Mononuclear cell (primary cell): ENCODE results near the gene KRT79. TPM values are rescaled to one million over a fixed set of nuclear protein-coding genes. Genes with fewer than 3 reads are reported as not detected.

Experiments
- H3K27me3 ChIP-seq: 2 replicates; pipeline ENCODE4 v1.6.0; 2011; ENCODE audit warnings: low read length, control low read depth; ENCODE audit not compliant: insufficient read depth
- H3K4me1 ChIP-seq: 2 replicates; pipeline ENCODE4 v1.5.1; 2011; ENCODE audit warnings: mild to moderate bottlenecking, low read length, control low read depth; ENCODE audit not compliant: insufficient read depth
- H3K4me3 ChIP-seq: 2 replicates; pipeline ENCODE4 v1.5.1; 2011; ENCODE audit warnings: mild to moderate bottlenecking, low read length, moderate library complexity
- H3K9me3 ChIP-seq: 2 replicates; pipeline ENCODE4 v1.5.1; 2011; ENCODE audit warnings: low read depth, mild to moderate bottlenecking, control low read depth, low read length
- total RNA-seq: library from RNA; depleted of rRNA; stranded (reverse); fragments of >200 nt; gene quantifications from one replicate; pipeline ENCODE4 v1.2.3, GENCODE V29; 2012

KRT79 gene
- total RNA-seq, 1 donor, result not detected

GRCh38 chr12:52847335-52848102 is 13.4 kb upstream of the KRT79 start:
- Histone ChIP-seq H3K4me3 (no peak overlapping the region), H3K27me3 (no peaks in the 10 kb centered on the region), H3K4me1 (no peaks in the 10 kb centered on the region), H3K9me3 (no peaks in the 10 kb centered on the region)

GRCh38 chr12:52846356-52846970 is 12.4 kb upstream of the KRT79 start:
- Histone ChIP-seq H3K27me3 (no peaks in the 10 kb centered on the region), H3K4me3 (no peak overlapping the region), H3K4me1 (no peaks in the 10 kb centered on the region), H3K9me3 (no peaks in the 10 kb centered on the region)

GRCh38 chr12:52845946-52846345 is 11.8 kb upstream of the KRT79 start:
- no peak overlapping the region for H3K4me3 ChIP-seq
- H3K27me3 ChIP-seq, result no peaks in the 10 kb centered on the region
- no peaks in the 10 kb centered on the region for H3K4me1 ChIP-seq
- H3K9me3 ChIP-seq, result no peaks in the 10 kb centered on the region

GRCh38 chr12:52844386-52844785 is 10.3 kb upstream of the KRT79 start:
- Histone ChIP-seq H3K9me3 (no peaks in the 10 kb centered on the region), H3K27me3 (no peaks in the 10 kb centered on the region), H3K4me3 (no peak overlapping the region), H3K4me1 (no peaks in the 10 kb centered on the region)

GRCh38 chr12:52839436-52840105 is 5.5 kb upstream of the KRT79 start:
- Histone ChIP-seq H3K9me3 (no peaks in the 10 kb centered on the region), H3K4me1 (peaks cover 20% of the 10 kb centered on the region), H3K27me3 (no peaks in the 10 kb centered on the region), H3K4me3 (no peak overlapping the region)

- no peaks in the 10 kb centered on the region for H3K27me3 ChIP-seq
- peaks cover 20% of the 10 kb centered on the region for H3K4me1 ChIP-seq
- no peak overlapping the region for H3K4me3 ChIP-seq
- no peaks in the 10 kb centered on the region for H3K9me3 ChIP-seq
These were observed 4.7 kb upstream of the KRT79 start for GRCh38 chr12:52838609-52839435.

GRCh38 chr12:52837781-52838608 is 3.9 kb upstream of the KRT79 start:
- H3K4me1 ChIP-seq, result peaks cover 20% of the 10 kb centered on the region
- no peak overlapping the region for H3K4me3 ChIP-seq
- no peaks in the 10 kb centered on the region for H3K27me3 ChIP-seq
- H3K9me3 ChIP-seq, result no peaks in the 10 kb centered on the region

GRCh38 chr12:52837413-52837741 is 3.3 kb upstream of the KRT79 start:
- H3K4me3 ChIP-seq, result no peak overlapping the region
- no peaks in the 10 kb centered on the region for H3K9me3 ChIP-seq
- H3K4me1 ChIP-seq, result peaks cover 20% of the 10 kb centered on the region

GRCh38 chr12:52836491-52837412 is 2.6 kb upstream of the KRT79 start:
- no peaks in the 10 kb centered on the region for H3K27me3 ChIP-seq
- H3K4me1 ChIP-seq, result peaks cover 20% of the 10 kb centered on the region
- H3K4me3 ChIP-seq, result no peak overlapping the region
- H3K9me3 ChIP-seq, result no peaks in the 10 kb centered on the region

More at GRCh38 chr12:52837413-52837741, 3.3 kb upstream of the KRT79 start:
- H3K27me3 ChIP-seq, result no peaks in the 10 kb centered on the region

- H3K9me3 ChIP-seq, result no peaks in the 10 kb centered on the region
- no peak overlapping the region for H3K4me3 ChIP-seq
- H3K4me1 ChIP-seq, result peaks cover 20% of the 10 kb centered on the region
- H3K27me3 ChIP-seq, result no peaks in the 10 kb centered on the region
These were observed 1.9 kb upstream of the KRT79 start for GRCh38 chr12:52836042-52836466.

GRCh38 chr12:52835271-52836041 is 1.3 kb upstream of the KRT79 start:
- H3K9me3 ChIP-seq, result no peaks in the 10 kb centered on the region
- H3K4me1 ChIP-seq, result peaks cover 20% of the 10 kb centered on the region
- H3K27me3 ChIP-seq, result no peaks in the 10 kb centered on the region
- H3K4me3 ChIP-seq, result no peak overlapping the region

GRCh38 chr12:52834727-52835001 is 553 bp upstream of the KRT79 start:
- H3K9me3 ChIP-seq, result no peaks in the 10 kb centered on the region
- H3K27me3 ChIP-seq, result no peaks in the 10 kb centered on the region
- no peak overlapping the region for H3K4me3 ChIP-seq
- peaks cover 20% of the 10 kb centered on the region for H3K4me1 ChIP-seq
